Choroid plexus epithelial cell (primary cell): Measurements from ENCODE around the gene GGCX.
A peak's percentile ranks its signal among the peaks of the same experiment; 100 is the strongest.

Source experiments
- DNase-seq: peaks from one replicate; pipeline ENCODE4 v3.0.0-alpha.2; 2010; ENCODE audit warnings: low read depth
- H3K4me3 ChIP-seq: 2 replicates; pipeline ENCODE4 v1.5.1; 2011; ENCODE audit warnings: low read depth, mild to moderate bottlenecking, control low read depth, low read length, moderate library complexity
- TF ChIP-seq, protein P1 (sequence below): conservative IDR thresholded peaks from 2 replicates; pipeline ENCODE4 v1.5.1; 2011; ENCODE audit warnings: low read depth, mild to moderate bottlenecking, control low read depth, inconsistent platforms, low read length, moderate library complexity

The GGCX gene

GRCh38 chr2:85527787-85528186 lies 33.5 kb downstream of the GGCX start:
- no peak for DNase-seq
- H3K4me3 ChIP-seq: no peak overlapping the region
- TF ChIP-seq, protein P1, sequence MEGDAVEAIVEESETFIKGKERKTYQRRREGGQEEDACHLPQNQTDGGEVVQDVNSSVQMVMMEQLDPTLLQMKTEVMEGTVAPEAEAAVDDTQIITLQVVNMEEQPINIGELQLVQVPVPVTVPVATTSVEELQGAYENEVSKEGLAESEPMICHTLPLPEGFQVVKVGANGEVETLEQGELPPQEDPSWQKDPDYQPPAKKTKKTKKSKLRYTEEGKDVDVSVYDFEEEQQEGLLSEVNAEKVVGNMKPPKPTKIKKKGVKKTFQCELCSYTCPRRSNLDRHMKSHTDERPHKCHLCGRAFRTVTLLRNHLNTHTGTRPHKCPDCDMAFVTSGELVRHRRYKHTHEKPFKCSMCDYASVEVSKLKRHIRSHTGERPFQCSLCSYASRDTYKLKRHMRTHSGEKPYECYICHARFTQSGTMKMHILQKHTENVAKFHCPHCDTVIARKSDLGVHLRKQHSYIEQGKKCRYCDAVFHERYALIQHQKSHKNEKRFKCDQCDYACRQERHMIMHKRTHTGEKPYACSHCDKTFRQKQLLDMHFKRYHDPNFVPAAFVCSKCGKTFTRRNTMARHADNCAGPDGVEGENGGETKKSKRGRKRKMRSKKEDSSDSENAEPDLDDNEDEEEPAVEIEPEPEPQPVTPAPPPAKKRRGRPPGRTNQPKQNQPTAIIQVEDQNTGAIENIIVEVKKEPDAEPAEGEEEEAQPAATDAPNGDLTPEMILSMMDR: no peak

DNA sequence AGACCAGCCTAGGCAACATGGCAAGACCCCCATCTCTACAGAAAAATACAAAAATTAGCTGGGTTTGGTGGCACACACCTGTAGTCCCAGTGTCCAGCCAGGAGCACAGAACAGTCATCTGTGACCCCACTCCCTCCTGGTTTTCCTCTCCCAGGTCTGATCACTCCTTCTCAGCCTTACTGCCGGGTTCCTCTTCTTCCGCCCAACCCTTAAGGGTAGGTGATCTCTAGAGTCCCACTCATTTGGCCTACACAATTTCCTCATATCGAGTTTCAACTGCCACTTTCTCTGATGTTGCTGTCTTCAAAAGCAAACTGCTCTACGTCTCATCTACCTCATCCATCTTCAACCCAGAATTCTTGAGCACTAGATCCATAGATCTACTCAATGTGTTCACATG lies 35.7 kb downstream of the GGCX start:
- TF ChIP-seq, protein P1: no peak
- H3K4me3 ChIP-seq: no peak overlapping the region
- no peak for DNase-seq

DNA sequence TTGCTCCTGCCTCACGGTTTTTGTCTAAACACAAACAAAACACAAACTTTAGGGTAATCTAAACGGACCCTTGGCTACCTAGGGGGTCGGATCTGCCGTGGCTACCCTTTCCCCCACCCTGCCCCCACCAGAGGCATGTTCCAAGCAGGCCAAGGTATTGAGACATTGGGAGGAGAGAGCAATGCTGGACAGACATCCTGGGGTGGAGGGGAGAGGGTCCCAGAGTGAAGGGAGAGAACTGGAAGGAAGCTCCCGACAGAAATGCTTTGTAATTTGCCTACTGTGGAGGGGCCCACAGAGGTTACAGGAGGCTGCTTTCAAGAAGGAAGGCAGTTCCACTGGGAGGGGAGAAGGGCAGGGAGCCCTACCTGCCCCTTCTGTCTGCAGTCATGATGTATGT lies 36.3 kb downstream of the GGCX start:
- no peak for DNase-seq
- no peak overlapping the region for H3K4me3 ChIP-seq
- TF ChIP-seq, protein P1: no peak

DNA sequence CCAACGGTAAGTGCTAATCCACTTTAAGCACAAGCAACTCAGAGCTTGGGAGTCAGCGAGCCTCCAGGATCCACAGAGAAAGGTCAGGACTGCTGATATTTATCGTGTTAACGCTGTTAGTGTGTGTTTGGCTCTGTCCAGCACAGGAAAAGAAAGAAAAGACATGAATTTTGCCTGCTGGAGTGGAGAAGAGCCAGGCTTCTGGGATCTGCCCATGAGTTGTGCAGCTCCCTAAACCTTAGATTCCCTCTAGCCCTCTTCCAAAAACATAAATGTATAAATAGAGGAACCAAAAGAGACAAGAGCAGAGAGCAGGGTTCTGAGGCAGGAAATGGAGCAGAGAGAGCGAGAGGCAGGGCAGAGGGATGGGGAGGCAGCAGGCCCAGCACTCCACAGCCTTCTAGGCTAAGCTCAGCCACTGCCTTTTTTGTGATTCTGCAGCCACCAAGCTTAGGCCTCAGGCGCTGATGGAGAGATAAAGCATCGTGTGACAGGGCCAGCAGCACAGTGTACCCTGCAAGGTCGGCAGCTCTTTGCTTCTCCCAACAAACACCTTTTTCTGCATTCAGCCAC lies 36.9 kb downstream of the GGCX start:
- TF ChIP-seq, protein P1: no peak
- DNase-seq: peak; percentile 59
- no peak overlapping the region for H3K4me3 ChIP-seq

DNA sequence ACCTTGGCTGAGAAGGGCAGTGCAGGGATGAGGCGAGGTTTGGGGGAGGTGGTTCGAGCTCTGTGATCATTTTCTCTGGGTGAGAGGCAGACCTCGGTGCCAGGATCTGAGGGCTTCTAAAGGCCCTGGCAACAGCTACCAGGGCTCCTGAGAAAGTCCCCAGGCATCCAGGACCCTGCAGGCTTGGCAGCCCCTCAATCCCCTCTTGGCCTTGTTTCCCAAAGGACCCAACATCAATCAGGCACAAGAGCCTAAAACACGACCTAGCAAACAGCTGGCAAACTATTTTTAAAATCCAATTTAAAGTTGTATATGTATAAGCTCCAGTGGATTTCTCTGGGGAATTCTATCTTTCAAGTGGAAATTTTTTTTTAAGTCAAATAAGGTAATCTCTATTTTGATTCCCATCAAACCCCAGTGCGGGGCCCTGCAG lies 37.4 kb downstream of the GGCX start:
- TF ChIP-seq, protein P1: no peak
- DNase-seq: no peak
- H3K4me3 ChIP-seq: no peak overlapping the region

GRCh38 chr2:85523062-85523902 lies 38.0 kb downstream of the GGCX start:
- no peak for DNase-seq
- no peak overlapping the region for H3K4me3 ChIP-seq
- TF ChIP-seq, protein P1: no peak
